Measurements from ENCODE around the gene FAM181A. TPM values are rescaled to one million over a fixed set of nuclear protein-coding genes. Genes with fewer than 3 reads are reported as not detected.

The FAM181A gene
- total and polyA plus RNA-seq, 4 donors = 1.9 to 4.0 (median 3.3) TPM

- Histone ChIP-seq H3K4me3 (no peak overlapping the region), H3K9ac (ENCODE audit: insufficient read depth in 1 of 2, low read length in 2 of 2) (no peak overlapping the region), H3K36me3 (ENCODE audit: control insufficient read depth in 4 of 4, insufficient read depth in 4 of 4, low read length in 4 of 4) (no peaks in the 10 kb centered on the region), H3K27ac (ENCODE audit: low read depth in 1 of 2, low read length in 1 of 2) (no peak overlapping the region), H3K9me3 (ENCODE audit: control insufficient read depth in 4 of 4, insufficient read depth in 3 of 4, low read length in 3 of 4) (peaks cover 0 to 9% (median 0%) of the 10 kb centered on the region in 4 donors), H3K4me1 (ENCODE audit: control insufficient read depth in 5 of 5, insufficient read depth in 5 of 5, low read length in 5 of 5) (peaks cover 0 to 3% (median 0%) of the 10 kb centered on the region in 5 donors), H3K27me3 (ENCODE audit: control insufficient read depth in 3 of 3, insufficient read depth in 3 of 3, low read length in 2 of 3) (no peaks in the 10 kb centered on the region)
- no peak for ATAC-seq (ENCODE audit: insufficient read depth, low FRiP score)
- DNase-seq = no peak
- WGBS, 2 donors = 83 to 87% methylated on average over 4 of the region's 4 CpGs
- TF ChIP-seq, protein P1, sequence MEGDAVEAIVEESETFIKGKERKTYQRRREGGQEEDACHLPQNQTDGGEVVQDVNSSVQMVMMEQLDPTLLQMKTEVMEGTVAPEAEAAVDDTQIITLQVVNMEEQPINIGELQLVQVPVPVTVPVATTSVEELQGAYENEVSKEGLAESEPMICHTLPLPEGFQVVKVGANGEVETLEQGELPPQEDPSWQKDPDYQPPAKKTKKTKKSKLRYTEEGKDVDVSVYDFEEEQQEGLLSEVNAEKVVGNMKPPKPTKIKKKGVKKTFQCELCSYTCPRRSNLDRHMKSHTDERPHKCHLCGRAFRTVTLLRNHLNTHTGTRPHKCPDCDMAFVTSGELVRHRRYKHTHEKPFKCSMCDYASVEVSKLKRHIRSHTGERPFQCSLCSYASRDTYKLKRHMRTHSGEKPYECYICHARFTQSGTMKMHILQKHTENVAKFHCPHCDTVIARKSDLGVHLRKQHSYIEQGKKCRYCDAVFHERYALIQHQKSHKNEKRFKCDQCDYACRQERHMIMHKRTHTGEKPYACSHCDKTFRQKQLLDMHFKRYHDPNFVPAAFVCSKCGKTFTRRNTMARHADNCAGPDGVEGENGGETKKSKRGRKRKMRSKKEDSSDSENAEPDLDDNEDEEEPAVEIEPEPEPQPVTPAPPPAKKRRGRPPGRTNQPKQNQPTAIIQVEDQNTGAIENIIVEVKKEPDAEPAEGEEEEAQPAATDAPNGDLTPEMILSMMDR (IDR thresholded peaks at IDR 0.05; ENCODE audit: control extremely low read depth, extremely low read depth) = no peak
Observed at GRCh38 chr14:93914278-93914677, 12.9 kb upstream of the FAM181A start.

GRCh38 chr14:93915070-93915705 lies 12.0 kb upstream of the FAM181A start:
- Histone ChIP-seq H3K9me3 (ENCODE audit: control insufficient read depth in 4 of 4, insufficient read depth in 3 of 4, low read length in 3 of 4) (peaks cover 0 to 7% (median 0%) of the 10 kb centered on the region in 4 donors), H3K27me3 (ENCODE audit: control insufficient read depth in 3 of 3, insufficient read depth in 3 of 3, low read length in 2 of 3) (no peaks in the 10 kb centered on the region), H3K4me3 (no peak overlapping the region), H3K36me3 (ENCODE audit: control insufficient read depth in 4 of 4, insufficient read depth in 4 of 4, low read length in 4 of 4) (no peaks in the 10 kb centered on the region), H3K9ac (ENCODE audit: insufficient read depth in 1 of 2, low read length in 2 of 2) (no peak overlapping the region), H3K27ac (ENCODE audit: low read depth in 1 of 2, low read length in 1 of 2) (no peak overlapping the region), H3K4me1 (ENCODE audit: control insufficient read depth in 5 of 5, insufficient read depth in 5 of 5, low read length in 5 of 5) (peaks cover 0 to 3% (median 0%) of the 10 kb centered on the region in 5 donors)
- TF ChIP-seq, protein P1 (IDR thresholded peaks at IDR 0.05; ENCODE audit: control extremely low read depth, extremely low read depth) = no peak
- DNase-seq (no peak), ATAC-seq (ENCODE audit: insufficient read depth, low FRiP score) (no peak)
- WGBS, 2 donors = 82 to 87% methylated on average over 14 of the region's 14 CpGs

DNA sequence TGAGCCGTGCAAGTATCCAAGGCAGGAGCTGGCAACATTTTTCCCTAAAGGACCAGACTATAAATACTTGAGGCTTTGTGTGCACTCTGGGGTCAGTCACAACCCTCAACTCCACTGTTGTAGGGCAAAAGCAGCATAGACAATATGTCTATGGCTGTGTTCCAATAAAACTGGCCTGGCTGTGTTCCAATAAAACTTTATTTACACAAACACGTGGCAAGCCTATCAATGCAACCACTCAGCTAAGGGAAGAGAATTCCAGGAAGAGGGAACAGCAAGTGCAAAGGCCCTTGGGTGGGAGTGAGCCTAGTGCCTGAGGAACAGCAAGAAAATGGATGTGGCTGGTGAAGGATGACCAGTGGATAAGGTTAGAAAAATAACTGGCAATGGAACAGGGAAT lies 11.3 kb upstream of the FAM181A start:
- Histone ChIP-seq H3K9me3 (ENCODE audit: control insufficient read depth in 4 of 4, insufficient read depth in 3 of 4, low read length in 3 of 4) (peaks cover 0 to 7% (median 0%) of the 10 kb centered on the region in 4 donors), H3K36me3 (ENCODE audit: control insufficient read depth in 4 of 4, insufficient read depth in 4 of 4, low read length in 4 of 4) (no peaks in the 10 kb centered on the region), H3K27me3 (ENCODE audit: control insufficient read depth in 3 of 3, insufficient read depth in 3 of 3, low read length in 2 of 3) (no peaks in the 10 kb centered on the region), H3K4me1 (ENCODE audit: control insufficient read depth in 5 of 5, insufficient read depth in 5 of 5, low read length in 5 of 5) (peaks cover 0 to 3% (median 0%) of the 10 kb centered on the region in 5 donors), H3K9ac (ENCODE audit: insufficient read depth in 1 of 2, low read length in 2 of 2) (no peak overlapping the region), H3K27ac (ENCODE audit: low read depth in 1 of 2, low read length in 1 of 2) (no peak overlapping the region), H3K4me3 (no peak overlapping the region)
- TF ChIP-seq, protein P1 (IDR thresholded peaks at IDR 0.05; ENCODE audit: control extremely low read depth, extremely low read depth) = no peak
- DNase-seq (no peak), ATAC-seq (ENCODE audit: insufficient read depth, low FRiP score) (no peak)
- 33 to 53% methylated on average over 2 of the region's 2 CpGs for WGBS, 2 donors
